ENCODE measurements around the gene ZNF530.

Gene ZNF530

GRCh38 chr19:57611113-57611512 lies 11.4 kb downstream of the ZNF530 start:
- H3K27ac ChIP-seq (ENCODE audit: insufficient read depth in 1 of 2, low read depth in 1 of 2, low read length in 2 of 2, poor library complexity in 1 of 2, severe bottlenecking in 2 of 2) = no peak overlapping the region
- WGBS (ENCODE audit: insufficient coverage) = 95% methylated on average over 3 of the region's 4 CpGs
- no peaks in the 10 kb centered on the region for H3K27me3 ChIP-seq (replicated peaks in 2 of 5; ENCODE audit: control insufficient read depth in 4 of 5, insufficient read depth in 5 of 5, low read length in 4 of 5)
- no peak overlapping the region for H3K4me3 ChIP-seq (ENCODE audit: control insufficient read depth in 1 of 7, extremely low read depth in 1 of 7, insufficient read depth in 4 of 7, low read depth in 2 of 7, low read length in 6 of 7)
- H3K4me1 ChIP-seq (ENCODE audit: control extremely low read depth in 1 of 4, control insufficient read depth in 4 of 4, insufficient read depth in 4 of 4, low read length in 3 of 4) = peaks cover 0 to 12% (median 6%) of the 10 kb centered on the region in 4 experiments
- POLR2A ChIA-PET = no interaction called here
- peaks cover 3 to 43% (median 35%) of the 10 kb centered on the region in 5 experiments for H3K9me3 ChIP-seq (ENCODE audit: control extremely low read depth in 1 of 5, control insufficient read depth in 4 of 5, insufficient read depth in 2 of 5, low read depth in 1 of 5, low read length in 4 of 5)
- H3K36me3 ChIP-seq (ENCODE audit: control insufficient read depth in 4 of 4, insufficient read depth in 4 of 4, low read length in 3 of 4) = peaks cover 12 to 35% (median 29%) of the 10 kb centered on the region in 4 experiments
- CTCF ChIA-PET = no interaction called here
- no peak for DNase-seq

- Histone ChIP-seq H3K4me3 (ENCODE audit: control insufficient read depth in 1 of 7, extremely low read depth in 1 of 7, insufficient read depth in 4 of 7, low read depth in 2 of 7, low read length in 6 of 7) (peak within 1 kb of the TSS; percentile 83 to 98 (median 94)), H3K4me1 (ENCODE audit: control extremely low read depth in 1 of 4, control insufficient read depth in 4 of 4, insufficient read depth in 4 of 4, low read length in 3 of 4) (peaks cover 0 to 12% (median 6%) of the 10 kb centered on the region in 4 experiments), H3K27ac (ENCODE audit: insufficient read depth in 1 of 2, low read depth in 1 of 2, low read length in 2 of 2, poor library complexity in 1 of 2, severe bottlenecking in 2 of 2) (peak within 1 kb of the TSS; percentile 78 to 84), H3K27me3 (replicated peaks in 2 of 5; ENCODE audit: control insufficient read depth in 4 of 5, insufficient read depth in 5 of 5, low read length in 4 of 5) (no peaks in the 10 kb centered on the region), H3K36me3 (ENCODE audit: control insufficient read depth in 4 of 4, insufficient read depth in 4 of 4, low read length in 3 of 4) (peaks cover 25 to 42% (median 38%) of the 10 kb centered on the region in 4 experiments), H3K9me3 (ENCODE audit: control extremely low read depth in 1 of 5, control insufficient read depth in 4 of 5, insufficient read depth in 2 of 5, low read depth in 1 of 5, low read length in 4 of 5) (peaks cover 9 to 52% (median 47%) of the 10 kb centered on the region in 5 experiments)
- WGBS (ENCODE audit: insufficient coverage) = 3% methylated on average over 41 of the region's 64 CpGs
- ChIA-PET POLR2A (interaction anchor here (1.4 kb wide), 1 partner anchor 18 kb away, joined by 7 read pairs; the partner anchor contains the start of gene ZNF211), CTCF (interaction anchor here (2.1 kb wide), 1 partner anchor 13 kb away, joined by 9 read pairs; no protein-coding TSS in a partner anchor)
- DNase-seq = peak; percentile 96 to 97 (median 97)
Observed at GRCh38 chr19:57613941-57614743, 14.5 kb downstream of the ZNF530 start, which contains the start of gene ZNF134. TSS of gene ZNF134 (plus strand) at chr19:57614242. CDS start at chr19:57619469, 5,227 bp downstream.

DNA sequence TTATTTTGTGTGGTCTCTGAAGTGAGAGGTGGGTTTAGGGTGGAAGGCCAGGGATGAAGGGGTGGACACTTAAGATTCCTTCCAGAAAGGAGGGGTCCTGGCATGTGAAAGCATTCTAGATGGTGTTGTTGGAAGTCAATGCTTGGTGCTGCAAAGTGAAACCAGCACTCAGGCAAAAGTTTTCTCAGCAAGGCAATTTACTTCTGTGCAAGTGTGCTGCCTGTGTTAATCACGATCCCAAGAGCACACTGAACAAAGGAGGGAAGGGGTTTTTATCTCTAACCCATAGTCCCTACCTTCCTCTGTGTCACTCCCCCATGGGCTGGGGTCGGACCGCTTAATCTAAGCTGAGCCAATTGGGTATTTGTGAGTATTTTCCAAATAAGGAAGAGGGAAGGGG lies 15.7 kb downstream of the ZNF530 start:
- Histone ChIP-seq H3K4me1 (ENCODE audit: control extremely low read depth in 1 of 4, control insufficient read depth in 4 of 4, insufficient read depth in 4 of 4, low read length in 3 of 4) (peaks cover 0 to 12% (median 6%) of the 10 kb centered on the region in 4 experiments), H3K27me3 (replicated peaks in 2 of 5; ENCODE audit: control insufficient read depth in 4 of 5, insufficient read depth in 5 of 5, low read length in 4 of 5) (no peaks in the 10 kb centered on the region), H3K9me3 (ENCODE audit: control extremely low read depth in 1 of 5, control insufficient read depth in 4 of 5, insufficient read depth in 2 of 5, low read depth in 1 of 5, low read length in 4 of 5) (peaks cover 12 to 59% (median 58%) of the 10 kb centered on the region in 5 experiments), H3K36me3 (ENCODE audit: control insufficient read depth in 4 of 4, insufficient read depth in 4 of 4, low read length in 3 of 4) (peaks cover 37 to 54% (median 50%) of the 10 kb centered on the region in 4 experiments), H3K4me3 (ENCODE audit: control insufficient read depth in 1 of 7, extremely low read depth in 1 of 7, insufficient read depth in 4 of 7, low read depth in 2 of 7, low read length in 6 of 7) (peak overlapping the region in 5 of 7 experiments; percentile 90 to 98 (median 94)), H3K27ac (ENCODE audit: insufficient read depth in 1 of 2, low read depth in 1 of 2, low read length in 2 of 2, poor library complexity in 1 of 2, severe bottlenecking in 2 of 2) (no peak overlapping the region)
- WGBS (ENCODE audit: insufficient coverage) = no CpG with 5 or more reads among the region's 3 CpGs
- CTCF ChIA-PET = no interaction called here
- peak in 1 of 3 donors; percentile 45 for DNase-seq
- POLR2A ChIA-PET = no interaction called here

DNA sequence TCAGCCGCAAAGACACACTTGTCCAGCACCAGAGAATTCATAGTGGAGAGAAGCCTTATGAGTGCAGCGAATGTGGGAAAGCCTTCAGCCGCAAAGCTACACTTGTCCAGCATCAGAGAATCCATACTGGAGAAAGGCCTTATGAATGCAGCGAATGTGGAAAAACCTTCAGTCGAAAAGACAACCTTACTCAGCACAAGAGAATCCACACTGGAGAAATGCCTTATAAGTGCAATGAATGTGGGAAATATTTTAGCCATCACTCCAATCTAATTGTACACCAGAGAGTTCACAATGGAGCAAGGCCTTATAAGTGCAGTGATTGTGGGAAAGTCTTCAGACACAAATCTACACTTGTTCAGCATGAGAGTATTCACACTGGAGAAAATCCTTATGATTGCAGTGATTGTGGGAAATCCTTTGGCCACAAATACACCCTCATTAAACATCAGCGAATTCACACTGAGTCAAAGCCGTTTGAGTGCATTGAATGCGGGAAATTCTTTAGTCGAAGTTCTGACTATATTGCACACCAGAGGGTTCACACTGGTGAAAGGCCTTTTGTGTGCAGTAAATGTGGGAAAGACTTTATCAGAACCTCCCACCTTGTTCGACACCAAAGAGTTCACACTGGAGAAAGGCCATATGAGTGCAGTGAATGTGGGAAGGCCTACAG lies 21.1 kb downstream of the ZNF530 start:
- POLR2A ChIA-PET = no interaction called here

GRCh38 chr19:57623091-57623490 lies 23.4 kb downstream of the ZNF530 start:
- Histone ChIP-seq H3K4me1 (ENCODE audit: control extremely low read depth in 1 of 4, control insufficient read depth in 4 of 4, insufficient read depth in 4 of 4, low read length in 3 of 4) (no peaks in the 10 kb centered on the region), H3K36me3 (ENCODE audit: control insufficient read depth in 4 of 4, insufficient read depth in 4 of 4, low read length in 3 of 4) (peaks cover 47 to 70% (median 63%) of the 10 kb centered on the region in 4 experiments), H3K27me3 (replicated peaks in 2 of 5; ENCODE audit: control insufficient read depth in 4 of 5, insufficient read depth in 5 of 5, low read length in 4 of 5) (no peaks in the 10 kb centered on the region), H3K27ac (ENCODE audit: insufficient read depth in 1 of 2, low read depth in 1 of 2, low read length in 2 of 2, poor library complexity in 1 of 2, severe bottlenecking in 2 of 2) (no peak overlapping the region), H3K9me3 (ENCODE audit: control extremely low read depth in 1 of 5, control insufficient read depth in 4 of 5, insufficient read depth in 2 of 5, low read depth in 1 of 5, low read length in 4 of 5) (peaks cover 27 to 88% (median 69%) of the 10 kb centered on the region in 5 experiments), H3K4me3 (ENCODE audit: control insufficient read depth in 1 of 7, extremely low read depth in 1 of 7, insufficient read depth in 4 of 7, low read depth in 2 of 7, low read length in 6 of 7) (peak overlapping the region in 1 of 7 experiments; percentile 29)
- no peak for DNase-seq
- CTCF ChIA-PET = no interaction called here
- POLR2A ChIA-PET = interaction anchor here (0.6 kb wide), 1 partner anchor 127 kb away, joined by 4 read pairs; no protein-coding TSS in a partner anchor

More for the DNA sequence above, 21.1 kb downstream of the ZNF530 start:
- H3K27me3 ChIP-seq (replicated peaks in 2 of 5; ENCODE audit: control insufficient read depth in 4 of 5, insufficient read depth in 5 of 5, low read length in 4 of 5) = no peaks in the 10 kb centered on the region
- peak in 2 of 3 donors; percentile 35 to 62 for DNase-seq
- peak overlapping the region in 2 of 7 experiments; percentile 2 to 11 for H3K4me3 ChIP-seq (ENCODE audit: control insufficient read depth in 1 of 7, extremely low read depth in 1 of 7, insufficient read depth in 4 of 7, low read depth in 2 of 7, low read length in 6 of 7)
- 98% methylated on average over 4 of the region's 10 CpGs for WGBS (ENCODE audit: insufficient coverage)
- H3K4me1 ChIP-seq (ENCODE audit: control extremely low read depth in 1 of 4, control insufficient read depth in 4 of 4, insufficient read depth in 4 of 4, low read length in 3 of 4) = no peaks in the 10 kb centered on the region
- CTCF ChIA-PET = interaction anchor here (0.5 kb wide), 1 partner anchor 43 kb away, joined by 4 read pairs; no protein-coding TSS in a partner anchor
- peaks cover 65 to 92% (median 84%) of the 10 kb centered on the region in 4 experiments for H3K36me3 ChIP-seq (ENCODE audit: control insufficient read depth in 4 of 4, insufficient read depth in 4 of 4, low read length in 3 of 4)
- peaks cover 31 to 98% (median 84%) of the 10 kb centered on the region in 5 experiments for H3K9me3 ChIP-seq (ENCODE audit: control extremely low read depth in 1 of 5, control insufficient read depth in 4 of 5, insufficient read depth in 2 of 5, low read depth in 1 of 5, low read length in 4 of 5)
- no peak overlapping the region for H3K27ac ChIP-seq (ENCODE audit: insufficient read depth in 1 of 2, low read depth in 1 of 2, low read length in 2 of 2, poor library complexity in 1 of 2, severe bottlenecking in 2 of 2)

GRCh38 chr19:57632987-57633831 lies 33.5 kb downstream of the ZNF530 start, which contains the start of gene ZNF211:
TSS of gene ZNF211 (plus strand) at chr19:57633168. CDS start at chr19:57633347, 179 bp downstream.
- H3K27ac ChIP-seq (ENCODE audit: insufficient read depth in 1 of 2, low read depth in 1 of 2, low read length in 2 of 2, poor library complexity in 1 of 2, severe bottlenecking in 2 of 2) = peak within 1 kb of the TSS; percentile 54 to 65
- POLR2A ChIA-PET = interaction anchor here (0.7 to 1.0 kb wide), 2 partner anchors 19 to 288 kb away, joined by 3 to 7 read pairs; partner anchors contain the start of gene ZNF134
- WGBS (ENCODE audit: insufficient coverage) = 1% methylated on average over 48 of the region's 59 CpGs

More at GRCh38 chr19:57632987-57633831, 33.5 kb downstream of the ZNF530 start, which contains the start of gene ZNF211:
- Histone ChIP-seq H3K4me1 (ENCODE audit: control extremely low read depth in 1 of 4, control insufficient read depth in 4 of 4, insufficient read depth in 4 of 4, low read length in 3 of 4) (peaks cover 0 to 12% (median 10%) of the 10 kb centered on the region in 4 experiments), H3K9me3 (ENCODE audit: control extremely low read depth in 1 of 5, control insufficient read depth in 4 of 5, insufficient read depth in 2 of 5, low read depth in 1 of 5, low read length in 4 of 5) (peaks cover 3 to 23% (median 11%) of the 10 kb centered on the region in 5 experiments), H3K4me3 (ENCODE audit: control insufficient read depth in 1 of 7, extremely low read depth in 1 of 7, insufficient read depth in 4 of 7, low read depth in 2 of 7, low read length in 6 of 7) (peak within 1 kb of the TSS; percentile 88 to 99 (median 95)), H3K27me3 (replicated peaks in 2 of 5; ENCODE audit: control insufficient read depth in 4 of 5, insufficient read depth in 5 of 5, low read length in 4 of 5) (no peaks in the 10 kb centered on the region), H3K36me3 (ENCODE audit: control insufficient read depth in 4 of 4, insufficient read depth in 4 of 4, low read length in 3 of 4) (peaks cover 16 to 38% (median 18%) of the 10 kb centered on the region in 4 experiments)
- DNase-seq = peak; percentile 92 to 97 (median 96)
- CTCF ChIA-PET = interaction anchor here (1.1 kb wide), 2 partner anchors 14 to 21 kb away, joined by 3 read pairs; no protein-coding TSS in a partner anchor

All from common myeloid progenitor, CD34-positive (primary cell).